GM12878 (cell line): Measurements from ENCODE around the gene ENOX1. TPM values are rescaled to one million over a fixed set of nuclear protein-coding genes. Genes with fewer than 3 reads are reported as not detected.

Source experiments
- ATAC-seq: fragments of 200-7000 bp; cut with Tn5 transposase; 3 replicates; pipeline ENCODE4 v1.9.1; 2020; ENCODE audit warnings: mild to moderate bottlenecking, moderate library complexity
- BruUV-seq: library from RNA; stranded (reverse); fragments of 400-500 nt; replicated peaks from 2 replicates; lab custom pipeline; 2021; lab: Mats Ljungman, UMichigan
- CTCF ChIA-PET: fragments of 300-600 bp; sonication (Branson Sonifier 250); formaldehyde crosslinking; extraction: SDS; loops from one replicate; lab custom pipeline; 2021; ENCODE audit warnings: inconsistent platforms; lab: Yijun Ruan, JAX
- POLR2A ChIA-PET: fragments of 350-600 bp; formaldehyde crosslinking; extraction: SDS; loops from one replicate; lab custom pipeline; 2021; ENCODE audit warnings: inconsistent platforms; lab: Charles Lee
- RAD21 ChIA-PET: fragments of 300-600 bp; sonication (Branson Sonifier 250); formaldehyde crosslinking; loops from one replicate; lab custom pipeline; 2023; ENCODE audit warnings: antibody characterized with exemption; ENCODE audit not compliant: unreplicated experiment; lab: Charles Lee
- SMC1A ChIA-PET: fragments of 300-600 bp; sonication (Branson Sonifier 250); formaldehyde crosslinking; loops from one replicate; lab custom pipeline; 2023; ENCODE audit not compliant: unreplicated experiment, uncharacterized antibody; lab: Charles Lee
- DNase-seq: peaks from one replicate; pipeline ENCODE4 v3.0.0-alpha.2; 2011; ENCODE audit warnings: low read depth, low spot score
- FAIRE-seq: peaks from 3 replicates; lab custom pipeline; 2011; peaks lifted over from hg19 to GRCh38; lab: Jason Lieb, UNC
- H2AFZ ChIP-seq: 2 replicates; pipeline ENCODE4 v1.6.0; 2011; ENCODE audit warnings: low read depth, low read length, control low read depth; ENCODE audit not compliant: control insufficient read depth
- H3K27ac ChIP-seq: 2 replicates; pipeline ENCODE4 v1.5.1; 2011; ENCODE audit warnings: control low read depth; ENCODE audit not compliant: control insufficient read depth, insufficient read depth
- H3K27me3 ChIP-seq, 2 experiments: replicated peaks in 1 of 2; 2 replicates each; pipeline versions ENCODE4 v1.6.0 to v1.6.1; 2011; ENCODE audit warnings: low read length in 1 of 2; ENCODE audit not compliant: control insufficient read depth in 2 of 2, insufficient read depth in 2 of 2
- H3K36me3 ChIP-seq, 2 experiments: 2 replicates each; pipeline ENCODE4 v1.5.1; 2011; ENCODE audit warnings: low read length in 1 of 2; ENCODE audit not compliant: control insufficient read depth in 2 of 2, insufficient read depth in 2 of 2
- H3K4me1 ChIP-seq: 2 replicates; pipeline ENCODE4 v1.6.1; 2011; ENCODE audit warnings: mild to moderate bottlenecking, low read length, moderate library complexity, mixed read lengths; ENCODE audit not compliant: control insufficient read depth, insufficient read depth
- H3K4me2 ChIP-seq: 2 replicates; pipeline ENCODE4 v1.6.0; 2011; ENCODE audit warnings: control low read depth; ENCODE audit not compliant: control insufficient read depth, insufficient read depth
- H3K4me3 ChIP-seq: fragments of 200-600 bp; sonication (generic); 2 replicates; pipeline ENCODE4 v1.5.1; 2016
- H3K79me2 ChIP-seq: 2 replicates; pipeline ENCODE4 v1.6.0; 2011; ENCODE audit warnings: low read length; ENCODE audit not compliant: control insufficient read depth, insufficient read depth
- H3K9ac ChIP-seq: 2 replicates; pipeline ENCODE4 v1.8.0; 2011; ENCODE audit warnings: low read length, control low read depth, mixed read lengths; ENCODE audit not compliant: control insufficient read depth, insufficient read depth
- H3K9me3 ChIP-seq: replicated peaks from 3 replicates; pipeline ENCODE4 v1.5.1; 2011; ENCODE audit warnings: mild to moderate bottlenecking, low read length; ENCODE audit not compliant: control insufficient read depth, insufficient read depth
- H4K20me1 ChIP-seq: 2 replicates; pipeline ENCODE4 v1.6.0; 2011; ENCODE audit not compliant: control insufficient read depth, insufficient read depth
- BCL11A ChIP-seq: IDR thresholded peaks from 2 replicates; pipeline ENCODE4 v1.6.1; 2011; ENCODE audit warnings: low read depth, low read length
- BHLHE40 ChIP-seq, 2 experiments: fragments of 450-650 bp in 1 of 2; IDR thresholded peaks; 2 replicates each; pipeline ENCODE4 v1.6.1; 2011 to 2017; ENCODE audit warnings: low read depth in 2 of 2, borderline replicate concordance in 1 of 2, improper control_type of control experiment in 1 of 2, low read length in 1 of 2, mild to moderate bottlenecking in 1 of 2
- EED ChIP-seq: sonication (generic); IDR thresholded peaks from 2 replicates; pipeline ENCODE4 v1.6.1; 2016; ENCODE audit warnings: antibody characterized with exemption, low read depth
- WGBS: methylation state at CpG from one replicate; pipeline ENCODE4 v1.1.6; 2016; ENCODE audit warnings: low lambda C conversion rate; ENCODE audit not compliant: insufficient replicate concordance, insufficient coverage; ENCODE audit errors: missing lambda C conversion rate; 5-methylcytosine and 5-hydroxymethylcytosine counted together
- in situ Hi-C: fragments of 300-500 bp; cut with MboI; formaldehyde crosslinking; loops from 9 replicates; pipeline ENCODE4 v1.14.3; 2018; ENCODE audit warnings: mixed read lengths
- intact Hi-C: fragments of 100-400 bp; cut with micrococcal nuclease; formaldehyde crosslinking; loops from one replicate; pipeline ENCODE4 v1.14.2; 2022; ENCODE audit not compliant: unreplicated experiment
- polyA plus RNA-seq, 11 experiments: library from polyadenylated mRNA; depleted of rRNA in 4 of 11; unstranded in 6 of 11; stranded (reverse) in 5 of 11; fragments of >200 nt; fragmentation: Nextera tagmentation in 4 of 11; fragmentation: Illumina TruSeq in 1 of 11; extraction: Ambion mirVana in 4 of 11; extraction: Trizol in 1 of 11; gene quantifications; 1 replicate in 1 of 11; 2 replicates in 10 of 11; pipeline versions ENCODE4 v1.2.1 to v1.2.3, GENCODE V29; 2011 to 2016; ENCODE audit warnings: inconsistent platforms in 2 of 11, missing spikeins in 2 of 11, low read depth in 1 of 11
- total RNA-seq, 4 experiments: library from RNA; depleted of rRNA in 3 of 4; stranded (reverse); fragments of >200 nt in 3 of 4; fragmentation: Illumina TruSeq in 1 of 4; extraction: Trizol in 1 of 4; gene quantifications; 2 replicates each; pipeline versions ENCODE4 v1.2.1 to v1.2.3, GENCODE V29; 2013 to 2021
- TF ChIP-seq, protein P1 (sequence below): fragments of 450-650 bp; IDR thresholded peaks from 2 replicates; pipeline ENCODE4 v1.6.1; 2017; ENCODE audit warnings: mild to moderate bottlenecking, moderate library complexity

Gene ENOX1
- total and polyA plus RNA-seq, 10 of the 15 experiments (the other 5 are each of a cell fraction or from before 2014, with no cell fraction given), result 0.11 to 0.26 (median 0.15) TPM

DNA sequence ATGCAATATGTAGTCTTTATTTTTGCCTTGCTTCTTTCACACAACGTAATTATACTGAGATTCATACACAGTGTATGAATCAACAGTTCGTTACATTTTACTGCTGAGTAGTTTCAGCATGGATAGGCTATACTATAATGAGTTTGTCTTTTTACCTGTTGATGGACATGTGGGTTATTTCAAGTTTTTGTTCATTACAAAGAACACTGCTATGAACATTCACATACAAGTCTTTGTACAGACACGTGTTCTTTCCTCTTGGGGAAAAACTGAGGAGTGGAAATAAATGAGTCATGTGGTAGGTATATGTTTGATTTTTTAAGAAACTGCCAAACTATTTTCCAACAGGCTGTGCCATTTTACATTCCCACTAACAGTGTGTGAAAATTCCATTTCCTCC is 35.1 kb downstream of the ENOX1 start:
- FAIRE-seq, result no peak
- 13% methylated on average over 3 of the region's 3 CpGs for WGBS
- H3K9ac ChIP-seq, result no peak overlapping the region

More for the DNA sequence above, 35.1 kb downstream of the ENOX1 start:
- Histone ChIP-seq H3K4me1 (no peaks in the 10 kb centered on the region), H3K36me3 (no peaks in the 10 kb centered on the region), H4K20me1 (no peaks in the 10 kb centered on the region), H3K79me2 (no peaks in the 10 kb centered on the region), H2AFZ (no peak overlapping the region), H3K4me3 (no peak overlapping the region), H3K27me3 (no peaks in the 10 kb centered on the region), H3K9me3 (no peaks in the 10 kb centered on the region), H3K4me2 (no peak overlapping the region), H3K27ac (no peak overlapping the region)
- DNase-seq, result no peak
- ATAC-seq, result no peak
- intact Hi-C loops, result no loop called here
- ChIA-PET RAD21 (no interaction called here), POLR2A (no interaction called here), SMC1A (no interaction called here), CTCF (interaction anchor here (1.7 kb wide), 1 partner anchor 10 kb away, joined by 5 read pairs; no protein-coding TSS in a partner anchor)
- in situ Hi-C loops, result no loop called here
- no peak for TF ChIP-seq BHLHE40 (IDR thresholded peaks at IDR 0.05; ENCODE audit: borderline replicate concordance in 1 of 2, low read depth in 2 of 2, low read length in 1 of 2)
- TF ChIP-seq BCL11A, result no peak
- TF ChIP-seq, protein P1, sequence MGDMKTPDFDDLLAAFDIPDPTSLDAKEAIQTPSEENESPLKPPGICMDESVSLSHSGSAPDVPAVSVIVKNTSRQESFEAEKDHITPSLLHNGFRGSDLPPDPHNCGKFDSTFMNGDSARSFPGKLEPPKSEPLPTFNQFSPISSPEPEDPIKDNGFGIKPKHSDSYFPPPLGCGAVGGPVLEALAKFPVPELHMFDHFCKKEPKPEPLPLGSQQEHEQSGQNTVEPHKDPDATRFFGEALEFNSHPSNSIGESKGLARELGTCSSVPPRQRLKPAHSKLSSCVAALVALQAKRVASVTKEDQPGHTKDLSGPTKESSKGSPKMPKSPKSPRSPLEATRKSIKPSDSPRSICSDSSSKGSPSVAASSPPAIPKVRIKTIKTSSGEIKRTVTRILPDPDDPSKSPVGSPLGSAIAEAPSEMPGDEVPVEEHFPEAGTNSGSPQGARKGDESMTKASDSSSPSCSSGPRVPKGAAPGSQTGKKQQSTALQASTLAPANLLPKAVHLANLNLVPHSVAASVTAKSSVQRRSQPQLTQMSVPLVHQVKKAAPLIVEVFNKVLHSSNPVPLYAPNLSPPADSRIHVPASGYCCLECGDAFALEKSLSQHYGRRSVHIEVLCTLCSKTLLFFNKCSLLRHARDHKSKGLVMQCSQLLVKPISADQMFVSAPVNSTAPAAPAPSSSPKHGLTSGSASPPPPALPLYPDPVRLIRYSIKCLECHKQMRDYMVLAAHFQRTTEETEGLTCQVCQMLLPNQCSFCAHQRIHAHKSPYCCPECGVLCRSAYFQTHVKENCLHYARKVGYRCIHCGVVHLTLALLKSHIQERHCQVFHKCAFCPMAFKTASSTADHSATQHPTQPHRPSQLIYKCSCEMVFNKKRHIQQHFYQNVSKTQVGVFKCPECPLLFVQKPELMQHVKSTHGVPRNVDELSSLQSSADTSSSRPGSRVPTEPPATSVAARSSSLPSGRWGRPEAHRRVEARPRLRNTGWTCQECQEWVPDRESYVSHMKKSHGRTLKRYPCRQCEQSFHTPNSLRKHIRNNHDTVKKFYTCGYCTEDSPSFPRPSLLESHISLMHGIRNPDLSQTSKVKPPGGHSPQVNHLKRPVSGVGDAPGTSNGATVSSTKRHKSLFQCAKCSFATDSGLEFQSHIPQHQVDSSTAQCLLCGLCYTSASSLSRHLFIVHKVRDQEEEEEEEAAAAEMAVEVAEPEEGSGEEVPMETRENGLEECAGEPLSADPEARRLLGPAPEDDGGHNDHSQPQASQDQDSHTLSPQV, result no peak
- TF ChIP-seq EED, result no peak
- no TSS peak for BruUV-seq
